GM12878 (cell line): ENCODE results near the gene WDFY4. TPM values are rescaled to one million over a fixed set of nuclear protein-coding genes. Genes with fewer than 3 reads are reported as not detected.

ENCODE experiments used
- ATAC-seq: fragments of 200-7000 bp; cut with Tn5 transposase; 3 replicates; pipeline ENCODE4 v1.9.1; 2020; ENCODE audit warnings: mild to moderate bottlenecking, moderate library complexity
- BruUV-seq: library from RNA; stranded (reverse); fragments of 400-500 nt; replicated peaks from 2 replicates; lab custom pipeline; 2021; lab: Mats Ljungman, UMichigan
- CTCF ChIA-PET: fragments of 300-600 bp; sonication (Branson Sonifier 250); formaldehyde crosslinking; extraction: SDS; loops from one replicate; lab custom pipeline; 2021; ENCODE audit warnings: inconsistent platforms; lab: Yijun Ruan, JAX
- POLR2A ChIA-PET: fragments of 350-600 bp; formaldehyde crosslinking; extraction: SDS; loops from one replicate; lab custom pipeline; 2021; ENCODE audit warnings: inconsistent platforms; lab: Charles Lee
- RAD21 ChIA-PET: fragments of 300-600 bp; sonication (Branson Sonifier 250); formaldehyde crosslinking; loops from one replicate; lab custom pipeline; 2023; ENCODE audit warnings: antibody characterized with exemption; ENCODE audit not compliant: unreplicated experiment; lab: Charles Lee
- SMC1A ChIA-PET: fragments of 300-600 bp; sonication (Branson Sonifier 250); formaldehyde crosslinking; loops from one replicate; lab custom pipeline; 2023; ENCODE audit not compliant: unreplicated experiment, uncharacterized antibody; lab: Charles Lee
- DNase-seq: peaks from one replicate; pipeline ENCODE4 v3.0.0-alpha.2; 2011; ENCODE audit warnings: low read depth, low spot score
- FAIRE-seq: peaks from 3 replicates; lab custom pipeline; 2011; peaks lifted over from hg19 to GRCh38; lab: Jason Lieb, UNC
- H2AFZ ChIP-seq: 2 replicates; pipeline ENCODE4 v1.6.0; 2011; ENCODE audit warnings: low read depth, low read length, control low read depth; ENCODE audit not compliant: control insufficient read depth
- H3K27ac ChIP-seq: 2 replicates; pipeline ENCODE4 v1.5.1; 2011; ENCODE audit warnings: control low read depth; ENCODE audit not compliant: control insufficient read depth, insufficient read depth
- H3K27me3 ChIP-seq, 2 experiments: replicated peaks in 1 of 2; 2 replicates each; pipeline versions ENCODE4 v1.6.0 to v1.6.1; 2011; ENCODE audit warnings: low read length in 1 of 2; ENCODE audit not compliant: control insufficient read depth in 2 of 2, insufficient read depth in 2 of 2
- H3K36me3 ChIP-seq, 2 experiments: 2 replicates each; pipeline ENCODE4 v1.5.1; 2011; ENCODE audit warnings: low read length in 1 of 2; ENCODE audit not compliant: control insufficient read depth in 2 of 2, insufficient read depth in 2 of 2
- H3K4me1 ChIP-seq: 2 replicates; pipeline ENCODE4 v1.6.1; 2011; ENCODE audit warnings: mild to moderate bottlenecking, low read length, moderate library complexity, mixed read lengths; ENCODE audit not compliant: control insufficient read depth, insufficient read depth
- H3K4me2 ChIP-seq: 2 replicates; pipeline ENCODE4 v1.6.0; 2011; ENCODE audit warnings: control low read depth; ENCODE audit not compliant: control insufficient read depth, insufficient read depth
- H3K4me3 ChIP-seq: fragments of 200-600 bp; sonication (generic); 2 replicates; pipeline ENCODE4 v1.5.1; 2016
- H3K79me2 ChIP-seq: 2 replicates; pipeline ENCODE4 v1.6.0; 2011; ENCODE audit warnings: low read length; ENCODE audit not compliant: control insufficient read depth, insufficient read depth
- H3K9ac ChIP-seq: 2 replicates; pipeline ENCODE4 v1.8.0; 2011; ENCODE audit warnings: low read length, control low read depth, mixed read lengths; ENCODE audit not compliant: control insufficient read depth, insufficient read depth
- H3K9me3 ChIP-seq: replicated peaks from 3 replicates; pipeline ENCODE4 v1.5.1; 2011; ENCODE audit warnings: mild to moderate bottlenecking, low read length; ENCODE audit not compliant: control insufficient read depth, insufficient read depth
- H4K20me1 ChIP-seq: 2 replicates; pipeline ENCODE4 v1.6.0; 2011; ENCODE audit not compliant: control insufficient read depth, insufficient read depth
- BRCA1 ChIP-seq: IDR thresholded peaks from 2 replicates; pipeline ENCODE4 v1.6.1; 2011; ENCODE audit warnings: low read depth, low read length, improper control_type of control experiment
- CHD4 ChIP-seq: fragments of 200-600 bp; sonication (generic); IDR thresholded peaks from 2 replicates; pipeline ENCODE4 v1.6.1; 2016; ENCODE audit warnings: mild to moderate bottlenecking
- CREM ChIP-seq: IDR thresholded peaks from 2 replicates; pipeline ENCODE4 v1.6.1; 2014; ENCODE audit warnings: antibody characterized with exemption, low read depth
- E2F8 ChIP-seq: fragments of 450-650 bp; IDR thresholded peaks from 2 replicates; pipeline ENCODE4 v1.6.1; 2018; ENCODE audit warnings: mild to moderate bottlenecking, low read depth, moderate library complexity; ENCODE audit not compliant: partially characterized antibody
- ESRRA ChIP-seq: IDR thresholded peaks from 2 replicates; pipeline ENCODE4 v1.6.1; 2012; ENCODE audit warnings: mild to moderate bottlenecking, low read length, improper control_type of control experiment
- KLF5 ChIP-seq: fragments of 450-650 bp; IDR thresholded peaks from 2 replicates; pipeline ENCODE4 v1.6.1; 2014; ENCODE audit warnings: mild to moderate bottlenecking; ENCODE audit not compliant: partially characterized antibody
- MTA2 ChIP-seq: fragments of 450-650 bp; IDR thresholded peaks from 2 replicates; pipeline ENCODE4 v1.6.1; 2016; ENCODE audit warnings: low read depth, mild to moderate bottlenecking, moderate library complexity
- SMC3 ChIP-seq: IDR thresholded peaks from 2 replicates; pipeline ENCODE4 v1.6.1; 2011; ENCODE audit warnings: low read length, improper control_type of control experiment, borderline replicate concordance
- STAT1 ChIP-seq: fragments of 450-650 bp; conservative IDR thresholded peaks from 2 replicates; pipeline ENCODE4 v1.6.1; 2014; ENCODE audit warnings: antibody characterized with exemption, mild to moderate bottlenecking
- ZNF274 ChIP-seq: IDR thresholded peaks from one replicate; pipeline ENCODE4 v1.8.0; 2011; ENCODE audit not compliant: insufficient read length, insufficient read depth
- WGBS: methylation state at CpG from one replicate; pipeline ENCODE4 v1.1.6; 2016; ENCODE audit warnings: low lambda C conversion rate; ENCODE audit not compliant: insufficient replicate concordance, insufficient coverage; ENCODE audit errors: missing lambda C conversion rate; 5-methylcytosine and 5-hydroxymethylcytosine counted together
- in situ Hi-C: fragments of 300-500 bp; cut with MboI; formaldehyde crosslinking; loops from 9 replicates; pipeline ENCODE4 v1.14.3; 2018; ENCODE audit warnings: mixed read lengths
- intact Hi-C: fragments of 100-400 bp; cut with micrococcal nuclease; formaldehyde crosslinking; loops from one replicate; pipeline ENCODE4 v1.14.2; 2022; ENCODE audit not compliant: unreplicated experiment
- polyA plus RNA-seq, 11 experiments: library from polyadenylated mRNA; depleted of rRNA in 4 of 11; unstranded in 6 of 11; stranded (reverse) in 5 of 11; fragments of >200 nt; fragmentation: Nextera tagmentation in 4 of 11; fragmentation: Illumina TruSeq in 1 of 11; extraction: Ambion mirVana in 4 of 11; extraction: Trizol in 1 of 11; gene quantifications; 1 replicate in 1 of 11; 2 replicates in 10 of 11; pipeline versions ENCODE4 v1.2.1 to v1.2.3, GENCODE V29; 2011 to 2016; ENCODE audit warnings: inconsistent platforms in 2 of 11, missing spikeins in 2 of 11, low read depth in 1 of 11
- total RNA-seq, 4 experiments: library from RNA; depleted of rRNA in 3 of 4; stranded (reverse); fragments of >200 nt in 3 of 4; fragmentation: Illumina TruSeq in 1 of 4; extraction: Trizol in 1 of 4; gene quantifications; 2 replicates each; pipeline versions ENCODE4 v1.2.1 to v1.2.3, GENCODE V29; 2013 to 2021
- TF ChIP-seq, protein P1 (sequence below): IDR thresholded peaks from 2 replicates; pipeline ENCODE4 v1.6.1; 2011; ENCODE audit warnings: low read depth, low read length, improper control_type of control experiment, borderline replicate concordance

Gene WDFY4
- total and polyA plus RNA-seq, 10 of the 15 experiments (the other 5 are each of a cell fraction or from before 2014, with no cell fraction given): 13.5 to 132 (median 47.3) TPM

GRCh38 chr10:48818861-48819520 is 134.3 kb downstream of the WDFY4 start:
- H3K4me3 ChIP-seq: no peak overlapping the region
- H3K36me3 ChIP-seq: peaks cover 23 to 29% of the 10 kb centered on the region in 2 experiments; a peak in 3 of 4 replicates
- no peak overlapping the region for H2AFZ ChIP-seq
- no peaks in the 10 kb centered on the region for H3K9me3 ChIP-seq
- H3K27ac ChIP-seq: no peak overlapping the region
- no peaks in the 10 kb centered on the region for H3K4me1 ChIP-seq
- SMC1A ChIA-PET: interaction anchor here (0.9 kb wide), 1 partner anchor 7 kb away, joined by 3 read pairs; no protein-coding TSS in a partner anchor
- H4K20me1 ChIP-seq: no peaks in the 10 kb centered on the region
- H3K4me2 ChIP-seq: no peak overlapping the region
- in situ Hi-C loops (no loop called here), intact Hi-C loops (no loop called here)
- no peaks in the 10 kb centered on the region for H3K79me2 ChIP-seq
- H3K9ac ChIP-seq: no peak overlapping the region
- WGBS: 97% methylated on average over 18 of the region's 18 CpGs
- no peak for FAIRE-seq
- DNase-seq: no peak
- BruUV-seq: no TSS peak
- ATAC-seq: no peak
- RAD21 ChIA-PET: no interaction called here
- POLR2A ChIA-PET: no interaction called here
- CTCF ChIA-PET: interaction anchor here (1.5 kb wide), 1 partner anchor 161 kb away, joined by 5 read pairs; no protein-coding TSS in a partner anchor
- H3K27me3 ChIP-seq: no peaks in the 10 kb centered on the region
- TF ChIP-seq, protein P1, sequence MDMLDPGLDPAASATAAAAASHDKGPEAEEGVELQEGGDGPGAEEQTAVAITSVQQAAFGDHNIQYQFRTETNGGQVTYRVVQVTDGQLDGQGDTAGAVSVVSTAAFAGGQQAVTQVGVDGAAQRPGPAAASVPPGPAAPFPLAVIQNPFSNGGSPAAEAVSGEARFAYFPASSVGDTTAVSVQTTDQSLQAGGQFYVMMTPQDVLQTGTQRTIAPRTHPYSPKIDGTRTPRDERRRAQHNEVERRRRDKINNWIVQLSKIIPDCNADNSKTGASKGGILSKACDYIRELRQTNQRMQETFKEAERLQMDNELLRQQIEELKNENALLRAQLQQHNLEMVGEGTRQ: no peak
- no peak for TF ChIP-seq MTA2
- no peak for TF ChIP-seq E2F8
- no peak for TF ChIP-seq SMC3
- no peak for TF ChIP-seq CHD4
- TF ChIP-seq ESRRA: no peak
- no peak for TF ChIP-seq KLF5
- no peak for TF ChIP-seq STAT1
- TF ChIP-seq BRCA1: no peak
- TF ChIP-seq CREM: no peak
- no peak for TF ChIP-seq ZNF274
